ENCODE data around the gene NAMPT. TPM values are rescaled to one million over a fixed set of nuclear protein-coding genes. Genes with fewer than 3 reads are reported as not detected.

NAMPT gene
- total and polyA plus RNA-seq, 9 of the 15 experiments (the other 6 are each of a cell fraction or from before 2014, with no cell fraction given) = 41.1 to 160 (median 106) TPM

DNA sequence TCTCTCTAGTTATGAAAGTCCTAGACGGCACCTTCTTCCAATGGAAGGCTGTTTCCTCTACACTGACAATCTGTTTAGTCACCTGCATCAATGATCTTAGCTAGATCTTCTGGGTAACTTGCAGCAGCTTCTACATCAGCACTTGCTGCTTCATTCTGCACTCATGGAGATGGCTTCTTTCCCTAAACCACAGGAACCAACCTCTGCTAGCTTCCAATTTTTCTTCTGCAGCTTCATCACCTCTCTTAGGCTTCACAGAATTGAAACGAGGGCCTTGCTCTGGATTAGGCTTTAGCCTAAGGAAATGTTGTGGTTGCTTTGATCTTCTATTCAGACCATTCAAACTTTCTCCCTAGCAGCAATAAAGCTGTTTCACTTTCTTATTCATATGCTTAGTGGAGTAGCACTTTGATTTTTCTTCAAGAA lies 24.6 kb downstream of the NAMPT start:
- BruUV-seq (replicated peaks) = TSS peak; percentile 4
- H3K4me1 ChIP-seq (replicated peaks in 1 of 2; ENCODE audit: control insufficient read depth in 2 of 2, insufficient read depth in 2 of 2, low read length in 2 of 2) = no peaks in the 10 kb centered on the region
- intact Hi-C loops (cut with micrococcal nuclease) (no loop called here), in situ Hi-C loops (cut with MboI) (no loop called here)
- H3K9me3 ChIP-seq (replicated peaks; ENCODE audit: control insufficient read depth, insufficient read depth, low read depth, low read length) = no peaks in the 10 kb centered on the region
- no peak overlapping the region for H2AFZ ChIP-seq (ENCODE audit: low read depth, low read length)
- DNase-seq (ENCODE audit: extremely low read depth in 1 of 4, low spot score in 3 of 4) = no peak
- FAIRE-seq = no peak
- H3K36me3 ChIP-seq (ENCODE audit: control insufficient read depth, insufficient read depth, low read length) = peaks cover 97% of the 10 kb centered on the region
- CTCF ChIA-PET (ENCODE audit: low intra/inter-chr PET ratio) = no interaction called here
- no peak overlapping the region for H3K9ac ChIP-seq (ENCODE audit: insufficient read depth in 1 of 2, low read depth in 2 of 2, low read length in 2 of 2)
- no peak overlapping the region for H3K4me3 ChIP-seq
- no peaks in the 10 kb centered on the region for H4K20me1 ChIP-seq (replicated peaks; ENCODE audit: control insufficient read depth, insufficient read depth, low read length)
- no peaks in the 10 kb centered on the region for H3K27me3 ChIP-seq (ENCODE audit: control insufficient read depth in 2 of 2, insufficient read depth in 2 of 2, low read length in 2 of 2)
- H3K79me2 ChIP-seq (ENCODE audit: control insufficient read depth, insufficient read depth, low read length) = no peaks in the 10 kb centered on the region
- no peaks in the 10 kb centered on the region for H3K9me1 ChIP-seq (ENCODE audit: control insufficient read depth, insufficient read depth, low read length)
- POLR2A ChIA-PET = interaction anchor here (0.6 to 4.5 kb wide), 4 partner anchors 8 to 25 kb away, joined by 3 to 21 read pairs (median 6); partner anchors contain the start of gene NAMPT
- no peak for TF ChIP-seq KHSRP (IDR thresholded peaks at IDR 0.05)
- H3K27ac ChIP-seq (ENCODE audit: extremely low read depth, low read depth, low read length) = no peak overlapping the region
- 85% methylated on average over 2 of the region's 2 CpGs for WGBS (ENCODE audit: insufficient coverage, low coverage, missing lambda C conversion rate)
- H3K4me2 ChIP-seq (ENCODE audit: insufficient read depth, low read length) = no peak overlapping the region
- no peak for ATAC-seq

DNA sequence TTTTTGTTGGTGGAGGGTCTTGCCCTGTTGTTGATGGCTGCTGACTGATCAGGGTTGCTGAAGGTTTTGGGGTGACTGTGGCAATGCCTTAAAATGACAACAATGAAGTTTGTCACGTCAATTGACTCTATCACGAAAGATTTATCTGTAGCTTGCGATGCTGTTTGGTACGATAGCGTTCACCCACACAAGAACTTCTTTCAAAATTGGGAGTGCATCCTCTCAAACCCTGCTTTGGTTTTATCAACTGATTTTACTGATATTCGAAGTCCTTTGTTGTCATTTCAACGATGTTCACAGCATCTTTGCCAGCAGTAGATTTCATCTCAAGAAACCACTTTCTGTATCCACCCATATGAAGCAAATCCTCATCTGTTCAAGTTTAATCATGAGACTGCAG lies 26.0 kb downstream of the NAMPT start:
- no peak overlapping the region for H3K4me2 ChIP-seq (ENCODE audit: insufficient read depth, low read length)
- no peaks in the 10 kb centered on the region for H4K20me1 ChIP-seq (replicated peaks; ENCODE audit: control insufficient read depth, insufficient read depth, low read length)
- H3K9me1 ChIP-seq (ENCODE audit: control insufficient read depth, insufficient read depth, low read length) = no peaks in the 10 kb centered on the region
- CTCF ChIA-PET (ENCODE audit: low intra/inter-chr PET ratio) = no interaction called here
- H3K79me2 ChIP-seq (ENCODE audit: control insufficient read depth, insufficient read depth, low read length) = no peaks in the 10 kb centered on the region
- H3K4me1 ChIP-seq (replicated peaks in 1 of 2; ENCODE audit: control insufficient read depth in 2 of 2, insufficient read depth in 2 of 2, low read length in 2 of 2) = no peaks in the 10 kb centered on the region
- BruUV-seq (replicated peaks) = no TSS peak
- DNase-seq (ENCODE audit: extremely low read depth in 1 of 4, low spot score in 3 of 4) (no peak), FAIRE-seq (no peak), ATAC-seq (no peak)
- H3K27ac ChIP-seq (ENCODE audit: extremely low read depth, low read depth, low read length) = no peak overlapping the region
- H2AFZ ChIP-seq (ENCODE audit: low read depth, low read length) = no peak overlapping the region
- POLR2A ChIA-PET = interaction anchor here (1.0 to 1.9 kb wide), 5 partner anchors 10 to 310 kb away, joined by 3 to 4 read pairs (median 3); no protein-coding TSS in a partner anchor
- in situ Hi-C loops (cut with MboI) (no loop called here), intact Hi-C loops (cut with micrococcal nuclease) (no loop called here)
- no peak overlapping the region for H3K9ac ChIP-seq (ENCODE audit: insufficient read depth in 1 of 2, low read depth in 2 of 2, low read length in 2 of 2)
- no peak overlapping the region for H3K4me3 ChIP-seq
- H3K27me3 ChIP-seq (ENCODE audit: control insufficient read depth in 2 of 2, insufficient read depth in 2 of 2, low read length in 2 of 2) = no peaks in the 10 kb centered on the region
- 88% methylated on average over 7 of the region's 7 CpGs for WGBS (ENCODE audit: insufficient coverage, low coverage, missing lambda C conversion rate)
- peaks cover 98% of the 10 kb centered on the region for H3K36me3 ChIP-seq (ENCODE audit: control insufficient read depth, insufficient read depth, low read length)
- H3K9me3 ChIP-seq (replicated peaks; ENCODE audit: control insufficient read depth, insufficient read depth, low read depth, low read length) = no peaks in the 10 kb centered on the region
- TF ChIP-seq, protein P1, sequence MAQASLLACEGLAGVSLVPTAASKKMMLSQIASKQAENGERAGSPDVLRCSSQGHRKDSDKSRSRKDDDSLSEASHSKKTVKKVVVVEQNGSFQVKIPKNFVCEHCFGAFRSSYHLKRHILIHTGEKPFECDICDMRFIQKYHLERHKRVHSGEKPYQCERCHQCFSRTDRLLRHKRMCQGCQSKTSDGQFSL (CRISPR knock-in tag; IDR thresholded peaks at IDR 0.05) = no peak
- TF ChIP-seq, protein P1 (tag; IDR thresholded peaks at IDR 0.05) = no peak
- TF ChIP-seq RFX1 (IDR thresholded peaks at IDR 0.05) (no peak), ZNF253 (CRISPR knock-in tag; conservative IDR thresholded peaks at IDR 0.05) (no peak), SPI1 (IDR thresholded peaks at IDR 0.05; ENCODE audit: borderline replicate concordance, low read depth, low read length) (no peak)
- TF ChIP-seq, protein P2, sequence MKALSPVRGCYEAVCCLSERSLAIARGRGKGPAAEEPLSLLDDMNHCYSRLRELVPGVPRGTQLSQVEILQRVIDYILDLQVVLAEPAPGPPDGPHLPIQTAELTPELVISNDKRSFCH (CRISPR knock-in tag; IDR thresholded peaks at IDR 0.05) = no peak
- TF ChIP-seq, protein P2 (tag; IDR thresholded peaks at IDR 0.05) = no peak
- TF ChIP-seq, protein P3, sequence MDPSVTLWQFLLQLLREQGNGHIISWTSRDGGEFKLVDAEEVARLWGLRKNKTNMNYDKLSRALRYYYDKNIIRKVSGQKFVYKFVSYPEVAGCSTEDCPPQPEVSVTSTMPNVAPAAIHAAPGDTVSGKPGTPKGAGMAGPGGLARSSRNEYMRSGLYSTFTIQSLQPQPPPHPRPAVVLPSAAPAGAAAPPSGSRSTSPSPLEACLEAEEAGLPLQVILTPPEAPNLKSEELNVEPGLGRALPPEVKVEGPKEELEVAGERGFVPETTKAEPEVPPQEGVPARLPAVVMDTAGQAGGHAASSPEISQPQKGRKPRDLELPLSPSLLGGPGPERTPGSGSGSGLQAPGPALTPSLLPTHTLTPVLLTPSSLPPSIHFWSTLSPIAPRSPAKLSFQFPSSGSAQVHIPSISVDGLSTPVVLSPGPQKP (CRISPR knock-in tag; IDR thresholded peaks at IDR 0.05) = no peak
- TF ChIP-seq, protein P4, sequence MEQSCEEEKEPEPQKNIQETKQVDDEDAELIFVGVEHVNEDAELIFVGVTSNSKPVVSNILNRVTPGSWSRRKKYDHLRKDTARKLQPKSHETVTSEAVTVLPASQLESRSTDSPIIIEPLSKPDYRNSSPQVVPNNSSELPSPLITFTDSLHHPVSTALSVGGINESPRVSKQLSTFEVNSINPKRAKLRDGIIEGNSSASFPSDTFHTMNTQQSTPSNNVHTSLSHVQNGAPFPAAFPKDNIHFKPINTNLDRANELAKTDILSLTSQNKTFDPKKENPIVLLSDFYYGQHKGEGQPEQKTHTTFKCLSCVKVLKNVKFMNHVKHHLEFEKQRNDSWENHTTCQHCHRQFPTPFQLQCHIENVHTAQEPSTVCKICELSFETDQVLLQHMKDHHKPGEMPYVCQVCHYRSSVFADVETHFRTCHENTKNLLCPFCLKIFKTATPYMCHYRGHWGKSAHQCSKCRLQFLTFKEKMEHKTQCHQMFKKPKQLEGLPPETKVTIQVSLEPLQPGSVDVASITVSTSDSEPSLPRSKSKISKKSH (CRISPR knock-in tag; IDR thresholded peaks at IDR 0.05) = no peak
- TF ChIP-seq, protein P5, sequence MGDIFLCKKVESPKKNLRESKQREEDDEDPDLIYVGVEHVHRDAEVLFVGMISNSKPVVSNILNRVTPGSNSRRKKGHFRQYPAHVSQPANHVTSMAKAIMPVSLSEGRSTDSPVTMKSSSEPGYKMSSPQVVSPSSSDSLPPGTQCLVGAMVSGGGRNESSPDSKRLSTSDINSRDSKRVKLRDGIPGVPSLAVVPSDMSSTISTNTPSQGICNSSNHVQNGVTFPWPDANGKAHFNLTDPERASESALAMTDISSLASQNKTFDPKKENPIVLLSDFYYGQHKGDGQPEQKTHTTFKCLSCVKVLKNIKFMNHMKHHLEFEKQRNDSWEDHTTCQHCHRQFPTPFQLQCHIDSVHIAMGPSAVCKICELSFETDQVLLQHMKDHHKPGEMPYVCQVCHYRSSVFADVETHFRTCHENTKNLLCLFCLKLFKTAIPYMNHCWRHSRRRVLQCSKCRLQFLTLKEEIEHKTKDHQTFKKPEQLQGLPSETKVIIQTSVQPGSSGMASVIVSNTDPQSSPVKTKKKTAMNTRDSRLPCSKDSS (IDR thresholded peaks at IDR 0.05; ENCODE audit: low read depth, partially characterized antibody) = no peak

Measured in K562 (cell line).